Glutamatergic neuron (in vitro differentiated cells): ENCODE measurements around the gene ZNF311. TPM values are rescaled to one million over a fixed set of nuclear protein-coding genes. Genes with fewer than 3 reads are reported as not detected.

Source experiments
- DNase-seq: peaks from one replicate; pipeline ENCODE4 v3.0.0; 2022
- H3K27ac Mint-ChIP-seq: one replicate; pipeline ENCODE4 v1.8.0; 2020; ENCODE audit warnings: mild to moderate bottlenecking, mixed read lengths, inconsistent platforms; ENCODE audit not compliant: unreplicated experiment
- H3K27me3 Mint-ChIP-seq: one replicate; pipeline ENCODE4 v1.8.0; 2020; ENCODE audit warnings: mild to moderate bottlenecking, moderate library complexity, mixed read lengths, inconsistent platforms; ENCODE audit not compliant: unreplicated experiment
- H3K36me3 Mint-ChIP-seq: one replicate; pipeline ENCODE4 v1.8.0; 2020; ENCODE audit warnings: mild to moderate bottlenecking, mixed read lengths, inconsistent platforms; ENCODE audit not compliant: unreplicated experiment
- H3K4me1 Mint-ChIP-seq: one replicate; pipeline ENCODE4 v1.8.0; 2020; ENCODE audit warnings: mild to moderate bottlenecking, low read depth, mixed read lengths, inconsistent platforms; ENCODE audit not compliant: unreplicated experiment
- H3K4me3 Mint-ChIP-seq: one replicate; pipeline ENCODE4 v1.8.0; 2020; ENCODE audit warnings: mild to moderate bottlenecking, mixed read lengths, inconsistent platforms; ENCODE audit not compliant: unreplicated experiment
- H3K9me3 Mint-ChIP-seq: one replicate; pipeline ENCODE4 v1.8.0; 2020; ENCODE audit warnings: mild to moderate bottlenecking, moderate library complexity, mixed read lengths, inconsistent platforms; ENCODE audit not compliant: unreplicated experiment
- total RNA-seq: library from RNA; stranded (reverse); fragmentation: NEBNext Ultra II Directional; extraction: Animal tissue kit (Norgen Biotek cat#: 25700); gene quantifications from one replicate; pipeline ENCODE4 v1.2.1, GENCODE V29; 2021; ENCODE audit not compliant: unreplicated experiment
- TF ChIP-seq, protein P1 (sequence below): fragments of 200-600 bp; sonication (generic); IDR thresholded peaks from one replicate; pipeline ENCODE4 v1.5.0; 2021; ENCODE audit not compliant: partially characterized antibody, unreplicated experiment

The ZNF311 gene
- total RNA-seq, 1 donor from 2014 or later, result 5.1 TPM

GRCh38 chr6:28945349-28945748, 59.8 kb downstream of the ZNF311 start:
- peaks cover 30% of the 10 kb centered on the region for H3K27me3 Mint-ChIP-seq
- DNase-seq, result no peak
- peaks cover 5% of the 10 kb centered on the region for H3K4me1 Mint-ChIP-seq
- H3K4me3 Mint-ChIP-seq, result no peak overlapping the region
- H3K27ac Mint-ChIP-seq, result no peak overlapping the region
- TF ChIP-seq, protein P1, sequence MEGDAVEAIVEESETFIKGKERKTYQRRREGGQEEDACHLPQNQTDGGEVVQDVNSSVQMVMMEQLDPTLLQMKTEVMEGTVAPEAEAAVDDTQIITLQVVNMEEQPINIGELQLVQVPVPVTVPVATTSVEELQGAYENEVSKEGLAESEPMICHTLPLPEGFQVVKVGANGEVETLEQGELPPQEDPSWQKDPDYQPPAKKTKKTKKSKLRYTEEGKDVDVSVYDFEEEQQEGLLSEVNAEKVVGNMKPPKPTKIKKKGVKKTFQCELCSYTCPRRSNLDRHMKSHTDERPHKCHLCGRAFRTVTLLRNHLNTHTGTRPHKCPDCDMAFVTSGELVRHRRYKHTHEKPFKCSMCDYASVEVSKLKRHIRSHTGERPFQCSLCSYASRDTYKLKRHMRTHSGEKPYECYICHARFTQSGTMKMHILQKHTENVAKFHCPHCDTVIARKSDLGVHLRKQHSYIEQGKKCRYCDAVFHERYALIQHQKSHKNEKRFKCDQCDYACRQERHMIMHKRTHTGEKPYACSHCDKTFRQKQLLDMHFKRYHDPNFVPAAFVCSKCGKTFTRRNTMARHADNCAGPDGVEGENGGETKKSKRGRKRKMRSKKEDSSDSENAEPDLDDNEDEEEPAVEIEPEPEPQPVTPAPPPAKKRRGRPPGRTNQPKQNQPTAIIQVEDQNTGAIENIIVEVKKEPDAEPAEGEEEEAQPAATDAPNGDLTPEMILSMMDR, result no peak
- peaks cover 34% of the 10 kb centered on the region for H3K9me3 Mint-ChIP-seq
- no peaks in the 10 kb centered on the region for H3K36me3 Mint-ChIP-seq

Other genes starting within 250 kb of the ZNF311 start
- gene TRIM27, start 81.3 kb downstream of the ZNF311 start, total RNA-seq, result 65.2 TPM
- gene OR2W1, start 39.9 kb upstream of the ZNF311 start, total RNA-seq, result not detected
- gene OR2B3, start 82.0 kb upstream of the ZNF311 start, total RNA-seq, result not detected
- not detected for gene OR2J1, start 94.2 kb upstream of the ZNF311 start, total RNA-seq
- gene OR2J3, start 102.7 kb upstream of the ZNF311 start, total RNA-seq, result not detected
- gene OR2J2, start 165.6 kb upstream of the ZNF311 start, total RNA-seq, result not detected